Measurements from ENCODE around the gene RND1. TPM values are rescaled to one million over a fixed set of nuclear protein-coding genes. Genes with fewer than 3 reads are reported as not detected.
A peak's percentile ranks its signal among the peaks of the same experiment; 100 is the strongest.

The RND1 gene
- total RNA-seq, 1 experiment from 2014 or later: not detected

DNA sequence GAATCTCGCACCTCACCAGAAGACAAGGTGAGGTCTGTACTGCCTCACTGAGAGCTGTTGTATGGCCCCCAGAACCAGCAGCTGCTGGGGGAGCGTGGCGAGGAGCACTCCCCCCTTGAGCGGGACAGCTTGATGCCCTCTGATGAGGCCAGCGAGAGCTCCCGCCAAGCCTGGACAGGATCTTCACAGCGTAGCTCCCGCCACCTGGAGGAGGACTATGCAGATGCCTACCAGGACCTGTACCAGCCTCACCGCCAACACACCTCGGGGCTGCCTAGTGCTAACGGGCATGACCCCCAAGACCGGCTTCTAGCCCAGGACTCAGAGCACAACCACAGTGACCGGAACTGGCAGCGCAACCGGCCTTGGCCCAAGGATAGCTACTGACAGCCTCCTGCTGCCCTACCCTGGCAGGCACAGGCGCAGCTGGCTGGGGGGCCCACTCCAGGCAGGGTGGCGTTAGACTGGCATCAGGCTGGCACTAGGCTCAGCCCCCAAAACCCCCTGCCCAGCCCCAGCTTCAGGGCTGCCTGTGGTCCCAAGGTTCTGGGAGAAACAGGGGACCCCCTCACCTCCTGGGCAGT lies 38.1 kb downstream of the RND1 start:
- DNase-seq (ENCODE audit: low read depth): no peak

- DNase-seq (ENCODE audit: low read depth): no peak
Observed at GRCh38 chr12:48827026-48827425, 38.6 kb downstream of the RND1 start.

DNA sequence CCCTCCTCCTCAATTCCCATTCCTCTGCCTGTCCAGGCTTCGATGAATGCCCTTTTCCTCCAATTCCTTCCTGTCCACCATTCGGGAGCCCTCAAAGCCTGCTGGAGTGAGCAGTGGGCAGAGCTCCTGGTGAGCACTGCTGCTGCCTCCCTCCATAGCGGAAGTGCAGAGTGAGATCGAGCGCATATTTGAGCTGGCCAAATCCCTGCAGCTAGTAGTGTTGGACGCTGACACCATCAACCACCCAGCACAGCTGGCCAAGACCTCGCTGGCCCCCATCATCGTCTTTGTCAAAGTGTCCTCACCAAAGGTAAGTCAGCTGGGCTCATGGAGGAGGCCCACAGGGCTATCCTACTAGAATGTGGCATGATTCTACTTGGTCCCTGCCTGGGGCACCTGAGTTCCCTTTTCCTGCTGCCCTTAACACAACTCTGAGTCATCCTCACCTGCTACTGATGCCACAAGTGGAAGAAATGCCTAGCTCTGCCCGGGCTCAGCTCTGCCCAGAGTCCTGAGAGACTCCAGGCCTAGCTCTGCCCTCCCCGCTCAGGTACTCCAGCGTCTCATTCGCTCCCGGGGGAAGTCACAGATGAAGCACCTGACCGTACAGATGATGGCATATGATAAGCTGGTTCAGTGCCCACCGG lies 39.3 kb downstream of the RND1 start:
- DNase-seq (ENCODE audit: low read depth): no peak

DNA sequence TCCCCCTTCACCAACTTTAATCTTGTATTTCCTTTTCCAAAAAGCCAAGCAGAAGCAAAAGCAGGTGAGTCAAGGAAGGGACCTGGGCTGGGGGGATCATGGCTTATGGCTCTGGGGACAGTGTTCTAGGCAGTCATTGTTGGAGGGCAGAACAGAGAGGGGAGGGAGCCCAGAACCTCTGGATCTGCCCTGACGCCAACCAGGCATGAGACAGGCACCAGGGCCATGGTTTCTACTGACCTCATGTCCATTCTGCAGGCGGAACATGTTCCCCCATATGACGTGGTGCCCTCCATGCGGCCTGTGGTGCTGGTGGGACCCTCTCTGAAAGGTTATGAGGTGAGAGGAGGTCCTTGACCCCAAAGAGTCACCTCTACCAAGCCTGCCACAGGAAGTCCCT lies 40.8 kb downstream of the RND1 start:
- no peak for DNase-seq (ENCODE audit: low read depth)

GRCh38 chr12:48824112-48824511 lies 41.6 kb downstream of the RND1 start:
- no peak for DNase-seq (ENCODE audit: low read depth)

- no peak for DNase-seq (ENCODE audit: low read depth)
Observed at GRCh38 chr12:48823281-48823680, 42.4 kb downstream of the RND1 start.

- no peak for DNase-seq (ENCODE audit: low read depth)
Observed at GRCh38 chr12:48822711-48823110, 43.0 kb downstream of the RND1 start.

GRCh38 chr12:48822139-48822538 lies 43.5 kb downstream of the RND1 start:
- DNase-seq (ENCODE audit: low read depth): no peak

DNA sequence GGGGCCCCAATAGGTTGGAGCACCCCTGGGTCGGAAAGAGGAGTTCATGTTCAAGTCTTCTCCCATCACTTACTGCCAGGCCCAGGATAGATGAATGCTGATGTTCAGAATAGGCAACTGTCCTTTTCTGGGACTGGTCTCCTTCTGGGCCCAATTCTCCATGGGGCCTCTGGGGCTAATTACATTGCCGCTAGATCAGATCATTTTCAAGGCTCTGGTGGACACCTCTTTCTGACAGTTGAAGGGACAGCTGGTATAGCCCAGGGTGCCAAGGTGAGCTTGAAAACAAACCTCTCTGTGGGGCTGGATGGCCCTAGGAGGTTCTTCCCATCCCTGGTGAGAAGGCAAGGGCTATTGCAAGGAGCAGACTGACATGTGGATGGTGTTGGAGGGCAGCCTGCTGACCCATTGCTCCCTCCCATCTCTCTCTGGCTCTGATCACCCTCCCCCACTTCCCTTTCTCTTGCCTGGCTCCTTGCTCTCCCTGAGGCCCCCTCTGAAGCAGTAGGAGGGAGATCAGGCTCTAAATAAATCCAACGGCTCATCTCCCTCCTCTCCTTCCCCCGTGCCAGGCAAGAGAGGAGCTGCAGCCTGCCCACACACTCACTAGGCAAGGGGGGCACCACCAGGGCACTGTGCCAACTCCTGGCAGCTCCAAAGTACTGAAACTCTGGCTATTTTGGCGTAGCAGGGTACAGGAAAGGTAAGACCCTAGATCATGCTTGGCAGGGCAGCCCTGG lies 45.5 kb downstream of the RND1 start:
- DNase-seq (ENCODE audit: low read depth): no peak

- no peak for DNase-seq (ENCODE audit: low read depth)
Observed at GRCh38 chr12:48818831-48819590, 46.7 kb downstream of the RND1 start.

DNA sequence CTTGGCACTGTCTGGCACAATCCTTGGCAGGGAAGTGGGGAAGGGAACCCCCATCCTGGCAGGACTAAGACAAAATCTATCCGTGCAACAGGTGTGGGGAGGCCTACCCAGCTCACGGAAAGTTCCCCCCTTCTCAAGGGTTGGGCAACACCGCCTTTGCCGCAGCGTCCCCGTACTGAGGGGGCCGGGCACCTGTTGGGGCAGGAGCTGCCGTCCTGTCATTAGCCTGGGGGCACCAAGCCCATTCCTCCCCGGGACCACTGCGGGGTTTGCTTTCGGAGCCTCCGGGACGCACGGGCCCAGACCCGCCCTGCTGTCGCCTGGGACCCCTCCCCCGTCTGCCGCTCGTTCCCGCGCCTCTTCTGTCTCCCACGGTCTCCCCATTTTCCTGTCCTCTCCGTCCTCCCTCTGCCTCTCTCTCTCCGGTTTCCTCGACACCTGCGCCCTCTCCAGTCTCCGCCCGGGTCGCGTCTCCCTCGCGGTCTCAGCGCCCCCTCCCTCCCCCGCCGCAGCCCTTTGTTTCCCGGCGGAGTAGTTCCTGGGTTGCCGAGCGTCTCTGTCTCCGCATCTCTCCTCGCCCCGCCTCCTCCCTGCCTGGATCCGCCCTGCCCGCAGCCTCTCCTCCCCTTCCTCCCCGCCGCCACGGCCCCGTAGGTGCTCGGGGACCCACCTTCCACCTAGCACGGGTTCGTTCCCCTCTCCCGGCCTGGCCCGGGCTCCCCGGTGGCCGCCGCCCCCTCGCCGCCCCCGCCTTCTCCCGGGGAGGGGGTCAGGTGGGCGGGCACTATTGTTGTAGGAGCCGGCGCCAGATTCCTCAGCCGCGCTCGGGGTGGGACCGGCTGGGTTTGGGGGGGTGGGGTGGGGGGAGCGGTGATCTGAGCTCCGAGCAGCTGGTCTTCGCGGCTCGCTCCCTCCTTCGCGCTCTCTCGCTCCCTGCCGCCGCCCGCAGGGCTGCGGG lies 47.5 kb downstream of the RND1 start, which contains the start of gene CACNB3:
Gene CACNB3 (plus strand): TSS at position 624 of the 958 bp plus-strand sequence. CDS start 434 bp downstream, outside the sequence.
- DNase-seq (ENCODE audit: low read depth): peak; percentile 44

DNA sequence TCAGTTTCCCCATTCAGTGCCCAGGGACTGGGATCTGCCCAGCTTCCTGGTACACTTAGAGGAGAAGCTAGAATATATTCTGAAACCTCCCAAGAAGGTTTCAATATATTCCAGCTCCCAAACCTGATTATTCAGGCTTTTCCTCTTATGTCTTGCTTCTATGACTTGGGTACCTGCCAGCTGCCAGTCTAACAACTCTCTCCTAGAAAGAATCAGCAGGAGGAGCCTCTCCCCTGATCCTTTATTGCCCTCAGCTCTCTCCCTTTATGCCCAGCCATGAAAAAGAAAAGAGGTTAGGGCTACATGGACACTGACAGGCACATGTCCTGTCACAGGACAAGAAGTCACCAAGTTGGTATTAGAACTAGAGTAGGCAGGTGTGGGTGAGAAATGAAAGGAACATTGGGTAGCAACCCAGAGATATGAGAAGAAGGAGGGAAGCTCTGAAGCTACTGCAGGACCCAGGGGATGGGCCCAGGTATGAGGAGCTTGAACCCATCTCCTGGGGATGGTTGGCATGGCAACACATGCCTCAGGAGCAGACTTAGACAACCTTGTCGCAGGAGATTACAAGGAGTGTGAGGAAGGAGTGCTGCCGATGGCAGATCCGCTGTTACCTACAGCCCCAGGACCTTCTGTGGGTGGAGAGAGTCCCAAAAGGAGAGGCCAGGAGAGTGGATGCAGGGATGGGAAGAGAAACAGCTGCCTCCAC lies 49.4 kb downstream of the RND1 start:
- no peak for DNase-seq (ENCODE audit: low read depth)

GRCh38 chr12:48815126-48816110 lies 50.3 kb downstream of the RND1 start:
- DNase-seq (ENCODE audit: low read depth): peak; percentile 82

DNA sequence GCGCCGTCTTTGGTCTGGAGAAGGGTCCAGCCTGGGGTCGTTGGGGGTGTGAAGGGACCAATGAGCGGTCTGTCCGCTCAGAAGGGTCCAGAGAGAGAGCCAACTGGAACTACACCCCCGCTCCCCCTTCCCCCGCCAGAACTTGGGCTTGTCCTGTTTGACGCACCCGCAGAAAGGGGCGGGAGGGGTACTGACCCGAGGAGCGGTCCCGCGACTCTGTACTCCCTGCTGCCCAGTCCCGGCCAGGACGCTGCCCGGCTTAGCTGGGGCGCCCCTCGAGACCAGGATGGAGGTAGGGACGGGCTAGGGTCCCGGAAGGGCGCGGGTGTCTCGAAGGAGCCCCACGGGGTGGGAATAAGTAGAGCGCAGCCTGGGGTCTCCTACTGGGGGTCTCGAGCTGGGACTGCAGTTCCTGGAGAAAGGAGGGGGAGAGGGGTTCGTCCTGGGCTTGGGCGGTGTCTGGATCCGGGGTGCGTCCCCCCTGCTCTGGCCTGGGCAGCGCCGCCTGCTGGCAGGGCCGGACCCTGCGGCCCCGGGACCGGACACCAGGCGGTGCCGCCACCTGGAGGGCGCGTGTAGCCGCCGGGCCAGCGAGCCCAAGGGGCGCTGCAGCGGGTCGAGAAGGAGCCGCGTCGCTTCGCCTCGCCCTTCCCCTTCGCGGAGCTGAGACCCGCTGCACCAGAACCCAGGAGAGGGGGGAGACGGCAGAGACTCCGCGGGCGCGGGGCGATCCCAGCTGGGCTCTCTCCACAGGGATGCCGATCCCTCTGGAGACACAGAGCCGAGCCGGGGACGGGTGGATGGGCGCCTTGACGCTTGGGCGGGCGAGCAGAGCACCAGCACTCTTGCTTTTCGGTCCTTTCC lies 51.2 kb downstream of the RND1 start:
- DNase-seq (ENCODE audit: low read depth): peak; percentile 65

DNA sequence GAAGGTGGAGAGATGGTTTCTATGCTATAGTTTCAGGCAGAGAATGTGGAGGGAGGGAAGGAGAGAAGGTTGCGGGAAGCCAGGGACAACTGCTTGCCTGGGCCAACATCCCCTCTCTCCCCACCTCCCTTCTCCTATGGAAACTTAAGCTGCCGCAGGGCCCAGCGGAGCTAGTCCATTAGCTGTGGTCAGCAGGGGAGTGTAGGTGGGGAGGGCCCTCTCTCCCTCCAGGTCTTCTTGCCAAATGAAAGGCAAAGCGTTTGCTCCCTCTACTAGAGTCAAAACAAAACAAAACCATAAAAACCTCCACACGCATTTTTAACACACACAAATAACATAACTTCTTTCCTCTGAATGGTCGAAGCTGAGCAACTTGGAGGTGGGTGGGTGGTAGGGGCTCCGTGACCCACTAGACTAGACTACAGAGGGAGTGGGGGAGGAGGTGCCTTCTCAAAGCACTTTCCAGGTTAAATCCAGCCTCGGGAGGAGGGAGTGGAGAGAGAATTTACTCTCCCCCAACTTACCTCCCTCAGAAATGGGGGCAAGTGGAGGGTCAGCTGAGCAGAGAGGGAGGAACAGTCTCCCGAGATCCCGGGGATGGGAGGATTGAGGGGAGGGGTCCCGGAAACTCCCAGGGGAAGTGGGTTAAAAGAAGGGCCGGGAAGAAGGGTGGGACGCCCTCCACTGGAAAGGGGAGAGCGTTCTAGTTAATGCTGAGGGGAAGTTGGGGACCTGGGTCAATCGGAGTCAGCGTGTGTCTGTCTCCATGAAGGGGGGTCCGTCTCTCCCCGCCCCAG lies 52.0 kb downstream of the RND1 start:
- DNase-seq (ENCODE audit: low read depth): no peak

DNA sequence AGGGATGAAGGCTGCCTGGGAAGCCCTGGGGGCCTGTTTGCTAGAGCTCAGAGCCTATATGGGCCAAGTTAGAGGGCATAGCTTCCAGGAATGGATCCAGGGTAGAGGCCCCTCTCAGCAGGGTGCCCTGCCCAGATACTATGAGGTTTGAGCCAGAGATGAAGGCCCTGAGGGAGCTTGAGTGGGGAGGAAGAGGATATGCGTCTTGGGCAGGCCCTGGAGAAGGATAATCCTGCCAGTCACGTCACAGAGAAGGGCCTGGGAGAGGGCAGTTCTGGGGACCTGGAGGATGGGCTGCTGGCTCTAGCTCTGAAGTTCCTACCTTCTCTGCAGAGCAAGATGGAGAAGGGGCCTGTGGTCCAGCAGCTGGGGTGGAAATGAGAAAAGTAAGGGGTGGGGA lies 53.3 kb downstream of the RND1 start:
- DNase-seq (ENCODE audit: low read depth): no peak

GRCh38 chr12:48811437-48812090 lies 54.1 kb downstream of the RND1 start:
- DNase-seq (ENCODE audit: low read depth): no peak
